Mesendoderm (in vitro differentiated cells): Measurements from ENCODE around the gene CTNNA3.

ENCODE experiments used
- DNase-seq: peaks from one replicate; pipeline ENCODE4 v3.0.0; 2013
- H2AK5ac ChIP-seq: 2 replicates; pipeline ENCODE4 v1.6.1; 2013; ENCODE audit warnings: low read length, inconsistent platforms
- H2BK120ac ChIP-seq: 2 replicates; pipeline ENCODE4 v1.6.1; 2013; ENCODE audit warnings: low read depth, mild to moderate bottlenecking, low read length, moderate library complexity, mixed read lengths
- H2BK15ac ChIP-seq: replicated peaks from 2 replicates; pipeline ENCODE4 v1.6.1; 2013; ENCODE audit warnings: low read depth, mild to moderate bottlenecking, moderate library complexity
- H2BK5ac ChIP-seq: 2 replicates; pipeline ENCODE4 v1.6.1; 2013; ENCODE audit warnings: low read length, inconsistent platforms
- H3K18ac ChIP-seq: 2 replicates; pipeline ENCODE4 v1.6.1; 2013; ENCODE audit warnings: mild to moderate bottlenecking, low read length, mixed read lengths
- H3K23ac ChIP-seq: one replicate; pipeline ENCODE4 v1.6.1; 2013; ENCODE audit warnings: low read length
- H3K27ac ChIP-seq: 2 replicates; pipeline ENCODE4 v1.5.1; 2013; ENCODE audit warnings: low read depth, mild to moderate bottlenecking, inconsistent platforms, low read length, moderate library complexity
- H3K27me3 ChIP-seq: 2 replicates; pipeline ENCODE4 v1.6.1; 2013; ENCODE audit warnings: low read length, control low read depth, mild to moderate bottlenecking, inconsistent platforms; ENCODE audit not compliant: insufficient read depth, poor library complexity
- H3K36me3 ChIP-seq: 2 replicates; pipeline ENCODE4 v1.6.1; 2013; ENCODE audit warnings: low read length, inconsistent platforms; ENCODE audit not compliant: control insufficient read depth, insufficient read depth
- H3K4ac ChIP-seq: one replicate; pipeline ENCODE4 v1.6.1; 2013; ENCODE audit warnings: low read depth, mild to moderate bottlenecking, low read length, moderate library complexity
- H3K4me1 ChIP-seq: 2 replicates; pipeline ENCODE4 v1.6.1; 2013; ENCODE audit warnings: low read depth, low read length, inconsistent platforms; ENCODE audit not compliant: control insufficient read depth
- H3K4me2 ChIP-seq: 2 replicates; pipeline ENCODE4 v1.6.1; 2013; ENCODE audit warnings: low read length
- H3K4me3 ChIP-seq: 2 replicates; pipeline ENCODE4 v1.5.1; 2013; ENCODE audit warnings: mild to moderate bottlenecking, low read length
- H3K56ac ChIP-seq: one replicate; pipeline ENCODE4 v1.6.1; 2013; ENCODE audit warnings: low read length
- H3K79me1 ChIP-seq: 2 replicates; pipeline ENCODE4 v1.6.1; 2013; ENCODE audit warnings: low read length, inconsistent platforms
- H3K79me2 ChIP-seq: 2 replicates; pipeline ENCODE4 v1.6.1; 2013; ENCODE audit warnings: mild to moderate bottlenecking, low read length; ENCODE audit not compliant: control insufficient read depth, insufficient read depth
- H3K9ac ChIP-seq: 2 replicates; pipeline ENCODE4 v1.6.1; 2013; ENCODE audit warnings: low read length, inconsistent platforms
- H4K5ac ChIP-seq: one replicate; pipeline ENCODE4 v1.6.1; 2013; ENCODE audit warnings: low read length
- H4K8ac ChIP-seq: one replicate; pipeline ENCODE4 v1.6.1; 2013; ENCODE audit warnings: low read depth, mild to moderate bottlenecking, control low read depth, low read length, moderate library complexity
- WGBS: extraction: QIAGEN DNeasy Blood & Tissue Kit; methylation state at CpG from one replicate; pipeline ENCODE4 v1.1.7; 2013; ENCODE audit warnings: low lambda C conversion rate, missing lambda C conversion rate; ENCODE audit not compliant: insufficient coverage; ENCODE audit errors: extremely low coverage; 5-methylcytosine and 5-hydroxymethylcytosine counted together

CTNNA3 gene

DNA sequence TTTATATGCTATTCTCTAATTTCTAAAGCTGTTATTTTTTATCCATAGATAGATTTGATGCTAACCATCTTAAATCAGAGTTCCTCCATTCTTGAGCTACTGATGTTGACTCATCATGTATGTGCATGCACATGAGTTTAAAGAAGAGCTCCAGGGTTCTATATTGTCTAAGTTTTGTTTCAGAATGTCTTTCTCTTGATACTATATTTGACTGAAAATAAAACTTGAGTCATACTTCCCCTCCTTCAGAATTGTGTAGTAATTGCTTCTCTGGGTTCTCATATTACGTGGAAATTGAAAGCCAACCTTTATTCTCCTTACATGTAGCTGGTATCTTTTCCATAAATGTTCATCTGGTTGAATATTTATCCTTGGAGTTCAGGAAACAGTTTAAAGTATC lies 680.8 kb downstream of the CTNNA3 start:
- Histone ChIP-seq H3K18ac (no peak overlapping the region), H3K27me3 (no peaks in the 10 kb centered on the region), H3K9ac (no peak overlapping the region), H3K4me2 (no peak overlapping the region), H3K4ac (no peak overlapping the region), H2AK5ac (no peak overlapping the region), H3K79me2 (no peaks in the 10 kb centered on the region), H3K56ac (no peak overlapping the region), H2BK15ac (no peak overlapping the region), H3K36me3 (no peaks in the 10 kb centered on the region), H3K4me1 (no peaks in the 10 kb centered on the region), H3K23ac (no peak overlapping the region), H4K8ac (no peak overlapping the region), H2BK5ac (no peak overlapping the region), H3K4me3 (no peak overlapping the region), H3K79me1 (no peaks in the 10 kb centered on the region), H2BK120ac (no peak overlapping the region), H3K27ac (no peak overlapping the region), H4K5ac (no peak overlapping the region)
- no CpG with 5 or more reads among the region's 1 CpG for WGBS
- no peak for DNase-seq

DNA sequence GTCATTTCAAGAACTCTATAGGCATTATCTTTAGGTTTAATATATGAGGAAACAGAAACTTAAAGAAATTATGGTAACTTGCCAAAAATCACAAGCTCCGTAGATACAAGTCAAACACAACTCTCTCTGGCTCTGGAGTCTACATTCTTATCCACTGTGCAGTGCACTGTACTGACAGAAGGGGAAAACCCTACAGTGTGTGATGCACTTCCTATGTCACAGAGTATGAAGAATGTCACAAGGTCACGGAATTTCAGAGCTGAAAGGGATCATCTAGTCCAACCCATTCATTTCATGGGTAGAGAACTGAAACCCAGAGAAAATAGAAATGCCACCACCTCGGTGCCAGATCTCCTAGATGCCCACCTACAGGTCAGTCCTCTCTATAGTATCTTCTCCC lies 684.0 kb downstream of the CTNNA3 start:
- no peak overlapping the region for H3K27ac ChIP-seq
- no peak overlapping the region for H3K18ac ChIP-seq
- WGBS = no CpG with 5 or more reads among the region's 3 CpGs
- H2BK15ac ChIP-seq = no peak overlapping the region
- H3K27me3 ChIP-seq = no peaks in the 10 kb centered on the region
- H4K5ac ChIP-seq = no peak overlapping the region
- H2BK120ac ChIP-seq = no peak overlapping the region
- H3K4ac ChIP-seq = no peak overlapping the region
- H3K4me3 ChIP-seq = no peak overlapping the region
- no peak overlapping the region for H3K56ac ChIP-seq
- no peak overlapping the region for H3K9ac ChIP-seq
- no peak overlapping the region for H2BK5ac ChIP-seq
- no peak overlapping the region for H3K23ac ChIP-seq
- DNase-seq = no peak
- H4K8ac ChIP-seq = no peak overlapping the region
- H3K79me2 ChIP-seq = no peaks in the 10 kb centered on the region
- H3K36me3 ChIP-seq = no peaks in the 10 kb centered on the region
- no peaks in the 10 kb centered on the region for H3K4me1 ChIP-seq
- H2AK5ac ChIP-seq = no peak overlapping the region
- no peaks in the 10 kb centered on the region for H3K79me1 ChIP-seq
- H3K4me2 ChIP-seq = no peak overlapping the region

- Histone ChIP-seq H3K56ac (no peak overlapping the region), H2BK120ac (no peak overlapping the region), H3K27ac (no peak overlapping the region), H3K23ac (no peak overlapping the region), H3K4me1 (no peaks in the 10 kb centered on the region), H3K79me2 (no peaks in the 10 kb centered on the region), H3K27me3 (no peaks in the 10 kb centered on the region), H3K79me1 (no peaks in the 10 kb centered on the region), H4K8ac (no peak overlapping the region), H3K9ac (no peak overlapping the region), H3K18ac (no peak overlapping the region), H3K4me2 (no peak overlapping the region), H3K36me3 (no peaks in the 10 kb centered on the region), H3K4me3 (no peak overlapping the region), H2BK5ac (no peak overlapping the region), H2BK15ac (no peak overlapping the region), H4K5ac (no peak overlapping the region), H3K4ac (no peak overlapping the region), H2AK5ac (no peak overlapping the region)
- DNase-seq = no peak
- no CpG with 5 or more reads among the region's 1 CpG for WGBS
These were observed 684.5 kb downstream of the CTNNA3 start for GRCh38 chr10:67011480-67011879.

DNA sequence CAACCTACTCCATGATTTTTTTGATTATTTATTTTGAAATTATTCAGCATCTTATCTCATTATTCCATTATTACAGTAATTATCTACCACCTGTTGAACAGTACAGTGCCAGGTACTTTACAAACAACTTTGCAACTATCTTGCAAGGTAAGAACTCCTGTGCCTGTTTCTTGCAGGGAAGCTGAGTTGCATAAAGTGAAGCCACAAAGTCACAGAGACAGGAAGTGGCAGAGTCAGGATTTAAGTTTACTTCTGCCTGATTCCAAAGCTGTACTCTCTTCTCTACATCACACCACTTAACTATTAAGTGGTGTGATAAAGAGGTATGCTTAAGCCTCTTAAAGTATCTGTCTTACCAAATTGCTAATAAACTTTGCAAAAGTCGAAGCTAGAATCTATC lies 690.0 kb downstream of the CTNNA3 start:
- Histone ChIP-seq H3K4ac (no peak overlapping the region), H2AK5ac (no peak overlapping the region), H2BK5ac (no peak overlapping the region), H2BK120ac (no peak overlapping the region), H2BK15ac (no peak overlapping the region), H3K4me1 (no peaks in the 10 kb centered on the region), H3K27me3 (no peaks in the 10 kb centered on the region), H3K4me3 (no peak overlapping the region), H3K79me2 (no peaks in the 10 kb centered on the region), H4K8ac (no peak overlapping the region), H3K27ac (no peak overlapping the region), H3K9ac (no peak overlapping the region), H3K18ac (no peak overlapping the region), H3K56ac (no peak overlapping the region), H3K4me2 (no peak overlapping the region), H4K5ac (no peak overlapping the region), H3K79me1 (no peaks in the 10 kb centered on the region), H3K36me3 (no peaks in the 10 kb centered on the region), H3K23ac (no peak overlapping the region)
- no peak for DNase-seq
- WGBS = no CpG with 5 or more reads among the region's 1 CpG

GRCh38 chr10:67004690-67005089 lies 691.3 kb downstream of the CTNNA3 start:
- no peak overlapping the region for H3K23ac ChIP-seq
- H3K4ac ChIP-seq = no peak overlapping the region
- H3K27ac ChIP-seq = no peak overlapping the region
- H3K9ac ChIP-seq = no peak overlapping the region
- no peaks in the 10 kb centered on the region for H3K79me2 ChIP-seq
- no peak overlapping the region for H2BK15ac ChIP-seq
- no peak overlapping the region for H2BK5ac ChIP-seq
- H3K79me1 ChIP-seq = no peaks in the 10 kb centered on the region
- H2BK120ac ChIP-seq = no peak overlapping the region
- no peak overlapping the region for H3K18ac ChIP-seq
- H3K4me2 ChIP-seq = no peak overlapping the region
- H4K8ac ChIP-seq = no peak overlapping the region
- H3K4me1 ChIP-seq = no peaks in the 10 kb centered on the region
- no peak for DNase-seq
- no peak overlapping the region for H4K5ac ChIP-seq
- no peak overlapping the region for H3K4me3 ChIP-seq
- no peak overlapping the region for H3K56ac ChIP-seq
- no CpG with 5 or more reads among the region's 2 CpGs for WGBS
- H3K36me3 ChIP-seq = no peaks in the 10 kb centered on the region
- no peak overlapping the region for H2AK5ac ChIP-seq
- no peaks in the 10 kb centered on the region for H3K27me3 ChIP-seq

- H4K5ac ChIP-seq = no peak overlapping the region
- H4K8ac ChIP-seq = no peak overlapping the region
- H3K36me3 ChIP-seq = no peaks in the 10 kb centered on the region
- no peaks in the 10 kb centered on the region for H3K79me1 ChIP-seq
- no peak overlapping the region for H3K23ac ChIP-seq
- no peak for DNase-seq
- no peak overlapping the region for H3K4me3 ChIP-seq
- no peaks in the 10 kb centered on the region for H3K79me2 ChIP-seq
- no peak overlapping the region for H3K4me2 ChIP-seq
- H3K27ac ChIP-seq = no peak overlapping the region
- no peak overlapping the region for H2BK120ac ChIP-seq
- no peaks in the 10 kb centered on the region for H3K4me1 ChIP-seq
- H3K9ac ChIP-seq = no peak overlapping the region
- H2AK5ac ChIP-seq = no peak overlapping the region
- H3K56ac ChIP-seq = no peak overlapping the region
- no peak overlapping the region for H2BK15ac ChIP-seq
- H3K27me3 ChIP-seq = no peaks in the 10 kb centered on the region
- WGBS = no CpG with 5 or more reads among the region's 3 CpGs
- H2BK5ac ChIP-seq = no peak overlapping the region
- H3K4ac ChIP-seq = no peak overlapping the region
- no peak overlapping the region for H3K18ac ChIP-seq
These were observed 696.0 kb downstream of the CTNNA3 start for GRCh38 chr10:66999762-67000545.
